GM23338 (cell line): ENCODE data around the gene KCNA3.

ENCODE experiments used
- EZH2 ChIP-seq: fragments of 200-600 bp; sonication (generic); IDR thresholded peaks from one replicate; pipeline ENCODE4 v1.8.0; 2017; ENCODE audit warnings: antibody characterized with exemption, mild to moderate bottlenecking, low read depth; ENCODE audit not compliant: unreplicated experiment
- POLR2AphosphoS5 ChIP-seq: IDR thresholded peaks from 2 replicates; pipeline ENCODE4 v1.6.1; 2016; ENCODE audit warnings: antibody characterized with exemption, low read depth
- REST ChIP-seq: IDR thresholded peaks from one replicate; pipeline ENCODE4 v1.6.1; 2018; ENCODE audit warnings: antibody characterized with exemption; ENCODE audit not compliant: unreplicated experiment

GRCh38 chr1:110645821-110646735 lies 28.7 kb downstream of the KCNA3 start:
- TF ChIP-seq EZH2 (no peak), REST (no peak), POLR2AphosphoS5 (no peak)
